Colonic mucosa (tissue), 4 donors: ENCODE measurements around the gene ZBTB18. TPM values are rescaled to one million over a fixed set of nuclear protein-coding genes. Genes with fewer than 3 reads are reported as not detected.
"Not testable (repeated sequence)": the region's sequence is repeated elsewhere in the genome, so short reads cannot be mapped to it uniquely, and the experiment has no call there.

ENCODE experiments used
- DNase-seq: peaks from one replicate; pipeline ENCODE4 v3.0.0-alpha.2; 2020
- H3K27ac ChIP-seq: fragments of 200-600 bp; one replicate; pipeline ENCODE4 v1.8.0; 2021
- H3K27me3 ChIP-seq: fragments of 200-600 bp; one replicate; pipeline ENCODE4 v1.8.0; 2021
- H3K36me3 ChIP-seq: fragments of 200-600 bp; one replicate; pipeline ENCODE4 v1.8.0; 2021
- H3K4me1 ChIP-seq: fragments of 200-600 bp; one replicate; pipeline ENCODE4 v1.8.0; 2021; ENCODE audit warnings: mild to moderate bottlenecking
- H3K4me3 ChIP-seq: fragments of 200-600 bp; one replicate; pipeline ENCODE4 v1.8.0; 2021
- H3K9ac ChIP-seq, 2 donors: one replicate each; pipeline ENCODE4 v1.7.0; 2013; ENCODE audit warnings: control low read depth in 2 of 2, low read depth in 2 of 2, low read length in 2 of 2
- H3K9me3 ChIP-seq: fragments of 200-600 bp; one replicate; pipeline ENCODE4 v1.8.0; 2021
- CTCF ChIP-seq: fragments of 200-600 bp; IDR thresholded peaks from one replicate; pipeline ENCODE4 v1.8.0; 2022; ENCODE audit warnings: antibody characterized with exemption, mild to moderate bottlenecking
- intact Hi-C: fragments of 100-400 bp; cut with DNase I; formaldehyde crosslinking; loops from one replicate; pipeline ENCODE4 v1.14.1; 2022
- total RNA-seq, 2 donors: library from RNA; stranded (reverse); fragmentation: NEBNext Ultra II Directional in 1 of 2; extraction: Animal tissue kit (Norgen Biotek cat#: 25700) in 1 of 2; gene quantifications; one replicate each; pipeline ENCODE4 v1.2.1, GENCODE V29; 2021
- donor health status: healthy.
- donor health status: DM: no; HTN: no; CAD: no.
- donor health status: DM: no; HTN: no; CAD: no.

Gene ZBTB18
- total RNA-seq, 2 donors from 2014 or later: 15.0 to 23.8 TPM

- H3K9ac ChIP-seq: no peak overlapping the region
- intact Hi-C loops: loop anchor here (10.0 kb wide), 2 partner anchors 262 to 668 kb away; no protein-coding TSS in a partner anchor
- H3K27ac ChIP-seq: no peak overlapping the region
- no peaks in the 10 kb centered on the region for H3K27me3 ChIP-seq
- no peak for TF ChIP-seq CTCF
- H3K36me3 ChIP-seq: no peaks in the 10 kb centered on the region
- DNase-seq: no peak
- no peaks in the 10 kb centered on the region for H3K9me3 ChIP-seq
- no peak overlapping the region for H3K4me3 ChIP-seq
- no peaks in the 10 kb centered on the region for H3K4me1 ChIP-seq
Measured at GRCh38 chr1:244013100-244013499, 38.0 kb upstream of the ZBTB18 start.

- not testable (repeated sequence) for H3K4me1 ChIP-seq, H3K4me3 ChIP-seq, H3K27me3 ChIP-seq, DNase-seq, H3K27ac ChIP-seq, H3K36me3 ChIP-seq, H3K9me3 ChIP-seq, H3K9ac ChIP-seq
- intact Hi-C loops: loop anchor here (10.0 kb wide), 2 partner anchors 260 to 670 kb away; no protein-coding TSS in a partner anchor
Measured at GRCh38 chr1:244014862-244015261, 36.2 kb upstream of the ZBTB18 start.

GRCh38 chr1:244019982-244020485 is 31.0 kb upstream of the ZBTB18 start:
- H3K27me3 ChIP-seq: no peaks in the 10 kb centered on the region
- H3K4me1 ChIP-seq: no peaks in the 10 kb centered on the region
- H3K4me3 ChIP-seq: no peak overlapping the region
- H3K9me3 ChIP-seq: no peaks in the 10 kb centered on the region
- no peak for DNase-seq
- no peak overlapping the region for H3K27ac ChIP-seq
- intact Hi-C loops: loop anchor here (10.0 kb wide), 2 partner anchors 255 to 675 kb away; no protein-coding TSS in a partner anchor
- no peak overlapping the region for H3K9ac ChIP-seq
- no peak for TF ChIP-seq CTCF
- H3K36me3 ChIP-seq: no peaks in the 10 kb centered on the region

- Histone ChIP-seq H3K4me1 (no peaks in the 10 kb centered on the region), H3K27me3 (no peaks in the 10 kb centered on the region), H3K4me3 (no peak overlapping the region), H3K9ac (no peak overlapping the region), H3K27ac (no peak overlapping the region), H3K36me3 (no peaks in the 10 kb centered on the region), H3K9me3 (no peaks in the 10 kb centered on the region)
- no peak for TF ChIP-seq CTCF
- no peak for DNase-seq
- intact Hi-C loops: no loop called here
Measured at GRCh38 chr1:244021427-244021826, 29.7 kb upstream of the ZBTB18 start.

- no peaks in the 10 kb centered on the region for H3K9me3 ChIP-seq
- H3K4me3 ChIP-seq: no peak overlapping the region
- intact Hi-C loops: no loop called here
- H3K27ac ChIP-seq: no peak overlapping the region
- DNase-seq: no peak
- no peaks in the 10 kb centered on the region for H3K27me3 ChIP-seq
- H3K9ac ChIP-seq: no peak overlapping the region
- no peak for TF ChIP-seq CTCF
- H3K4me1 ChIP-seq: no peaks in the 10 kb centered on the region
- H3K36me3 ChIP-seq: no peaks in the 10 kb centered on the region
Measured at GRCh38 chr1:244022311-244022710, 28.8 kb upstream of the ZBTB18 start.

- Histone ChIP-seq H3K9me3 (no peaks in the 10 kb centered on the region), H3K27me3 (no peaks in the 10 kb centered on the region), H3K4me1 (no peaks in the 10 kb centered on the region), H3K36me3 (no peaks in the 10 kb centered on the region), H3K4me3 (no peak overlapping the region), H3K27ac (no peak overlapping the region), H3K9ac (no peak overlapping the region)
- no peak for DNase-seq
- no peak for TF ChIP-seq CTCF
- intact Hi-C loops: no loop called here
Measured at GRCh38 chr1:244022864-244023440, 28.1 kb upstream of the ZBTB18 start.
